ENCODE measurements around the gene JMJD1C. TPM values are rescaled to one million over a fixed set of nuclear protein-coding genes. Genes with fewer than 3 reads are reported as not detected.

The JMJD1C gene
- total RNA-seq, 1 experiment from 2014 or later, result 66.3 TPM

DNA sequence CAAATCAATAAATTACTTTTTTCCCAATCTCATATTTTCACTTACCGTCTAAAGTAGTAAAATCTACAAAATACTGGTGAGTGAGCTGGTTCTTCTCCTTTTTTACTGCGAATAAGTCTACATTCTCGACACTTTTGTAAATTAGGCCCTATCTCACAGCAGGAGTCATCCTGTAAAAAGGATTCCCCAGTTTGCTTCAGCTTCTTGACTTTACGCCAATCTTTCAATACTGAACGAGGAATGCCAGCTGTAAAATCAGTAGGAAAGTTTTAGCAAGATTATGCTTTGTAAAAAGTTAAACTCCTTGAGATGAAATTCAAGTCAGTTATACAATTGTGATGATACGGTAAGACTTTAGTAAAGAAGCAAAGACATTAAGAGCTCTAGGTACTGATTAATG, 265.3 kb downstream of the JMJD1C start:
- CTCF ChIA-PET, result interaction anchor here (2.0 kb wide), 1 partner anchor 520 kb away, joined by 5 read pairs; no protein-coding TSS in a partner anchor
- H3K27me3 ChIP-seq (ENCODE audit: insufficient read depth, low read length), result no peaks in the 10 kb centered on the region
- no peak overlapping the region for H3K9ac ChIP-seq (ENCODE audit: low read length)
- H3K9me2 ChIP-seq (ENCODE audit: insufficient read depth), result no peaks in the 10 kb centered on the region
- ATAC-seq, result no peak
- no peaks in the 10 kb centered on the region for H3K4me1 ChIP-seq (ENCODE audit: control insufficient read depth in 1 of 2, insufficient read depth in 2 of 2, low read length in 2 of 2)
- H3K4me2 ChIP-seq (ENCODE audit: low read length), result no peak overlapping the region
- no peak overlapping the region for H3K27ac ChIP-seq (ENCODE audit: low read depth, low read length)
- RAD21 ChIA-PET (ENCODE audit: low non-redundant PET in 1 of 2, low total read pairs in 2 of 2, uncharacterized antibody in 2 of 2, unreplicated experiment in 2 of 2), result no interaction called here
- no peak overlapping the region for H3K4me3 ChIP-seq (replicated peaks in 1 of 2; ENCODE audit: low read depth in 1 of 2, low read length in 2 of 2)
- H3K36me3 ChIP-seq (ENCODE audit: control insufficient read depth in 1 of 2, insufficient read depth in 2 of 2, low read length in 2 of 2), result peaks cover 0 to 14% of the 10 kb centered on the region in 2 experiments; a peak in 3 of 4 replicates
- no peak for DNase-seq (ENCODE audit: low read depth, low spot score)
- TF ChIP-seq TCF7L2 (IDR thresholded peaks at IDR 0.05; ENCODE audit: borderline replicate concordance, extremely low read depth, insufficient read depth, insufficient read length) (no peak), RAD21 (IDR thresholded peaks at IDR 0.05; ENCODE audit: low read depth) (no peak), EZH2phosphoT487 (IDR thresholded peaks at IDR 0.05; ENCODE audit: borderline replicate concordance) (no peak), EGR1 (IDR thresholded peaks at IDR 0.05; ENCODE audit: low read depth) (no peak), JUND (IDR thresholded peaks at IDR 0.05) (no peak), FOSL1 (IDR thresholded peaks at IDR 0.05; ENCODE audit: low read depth) (no peak), ELF1 (IDR thresholded peaks at IDR 0.05; ENCODE audit: borderline replicate concordance, low read depth) (no peak)
- TF ChIP-seq, protein P1, sequence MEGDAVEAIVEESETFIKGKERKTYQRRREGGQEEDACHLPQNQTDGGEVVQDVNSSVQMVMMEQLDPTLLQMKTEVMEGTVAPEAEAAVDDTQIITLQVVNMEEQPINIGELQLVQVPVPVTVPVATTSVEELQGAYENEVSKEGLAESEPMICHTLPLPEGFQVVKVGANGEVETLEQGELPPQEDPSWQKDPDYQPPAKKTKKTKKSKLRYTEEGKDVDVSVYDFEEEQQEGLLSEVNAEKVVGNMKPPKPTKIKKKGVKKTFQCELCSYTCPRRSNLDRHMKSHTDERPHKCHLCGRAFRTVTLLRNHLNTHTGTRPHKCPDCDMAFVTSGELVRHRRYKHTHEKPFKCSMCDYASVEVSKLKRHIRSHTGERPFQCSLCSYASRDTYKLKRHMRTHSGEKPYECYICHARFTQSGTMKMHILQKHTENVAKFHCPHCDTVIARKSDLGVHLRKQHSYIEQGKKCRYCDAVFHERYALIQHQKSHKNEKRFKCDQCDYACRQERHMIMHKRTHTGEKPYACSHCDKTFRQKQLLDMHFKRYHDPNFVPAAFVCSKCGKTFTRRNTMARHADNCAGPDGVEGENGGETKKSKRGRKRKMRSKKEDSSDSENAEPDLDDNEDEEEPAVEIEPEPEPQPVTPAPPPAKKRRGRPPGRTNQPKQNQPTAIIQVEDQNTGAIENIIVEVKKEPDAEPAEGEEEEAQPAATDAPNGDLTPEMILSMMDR (IDR thresholded peaks at IDR 0.05 in 2 of 3, conservative IDR thresholded peaks at IDR 0.05 in 1 of 3; ENCODE audit: borderline replicate concordance in 1 of 3, insufficient read depth in 1 of 3, low read depth in 2 of 3, low read length in 2 of 3), result no peak
- POLR2A ChIA-PET, result no interaction called here
- no peaks in the 10 kb centered on the region for H3K9me3 ChIP-seq (ENCODE audit: control insufficient read depth in 1 of 2, insufficient read depth in 1 of 2, low read depth in 1 of 2, low read length in 2 of 2)
- peaks cover 4% of the 10 kb centered on the region for H4K20me1 ChIP-seq (ENCODE audit: insufficient read depth)
- intact Hi-C loops (cut with micrococcal nuclease), result no loop called here
- no TSS peak for BruUV-seq (replicated peaks)
- peaks cover 18% of the 10 kb centered on the region for H3K79me2 ChIP-seq (ENCODE audit: insufficient read depth, low read length)
- no peak overlapping the region for H2AFZ ChIP-seq (ENCODE audit: low read depth, low read length, poor library complexity, severe bottlenecking)

DNA sequence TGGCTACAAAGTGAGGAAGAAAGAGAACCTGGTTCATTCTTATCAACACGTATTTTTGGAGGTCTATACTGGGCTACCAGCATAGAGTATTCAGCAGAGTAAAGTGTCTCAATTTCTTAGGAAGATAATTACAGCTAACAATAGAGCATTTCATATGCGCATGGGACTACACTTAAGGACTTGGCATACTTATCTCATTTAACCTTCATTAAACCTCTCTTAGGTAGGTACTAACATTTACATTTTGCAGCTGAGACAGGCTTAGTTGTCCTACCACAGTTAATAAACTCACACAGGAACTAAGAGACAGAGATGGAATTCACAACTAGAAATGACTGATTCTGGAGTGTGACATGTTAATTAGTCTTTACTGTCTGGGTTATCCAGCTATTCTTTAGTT, 266.1 kb downstream of the JMJD1C start:
- ChIA-PET CTCF (interaction anchor here (2.0 kb wide), 1 partner anchor 520 kb away, joined by 5 read pairs; no protein-coding TSS in a partner anchor), POLR2A (no interaction called here), RAD21 (ENCODE audit: low non-redundant PET in 1 of 2, low total read pairs in 2 of 2, uncharacterized antibody in 2 of 2, unreplicated experiment in 2 of 2) (no interaction called here)
- Histone ChIP-seq H3K27ac (ENCODE audit: low read depth, low read length) (no peak overlapping the region), H3K4me1 (ENCODE audit: control insufficient read depth in 1 of 2, insufficient read depth in 2 of 2, low read length in 2 of 2) (no peaks in the 10 kb centered on the region), H2AFZ (ENCODE audit: low read depth, low read length, poor library complexity, severe bottlenecking) (no peak overlapping the region), H3K4me3 (replicated peaks in 1 of 2; ENCODE audit: low read depth in 1 of 2, low read length in 2 of 2) (no peak overlapping the region), H3K9me3 (ENCODE audit: control insufficient read depth in 1 of 2, insufficient read depth in 1 of 2, low read depth in 1 of 2, low read length in 2 of 2) (no peaks in the 10 kb centered on the region), H3K9ac (ENCODE audit: low read length) (no peak overlapping the region), H3K79me2 (ENCODE audit: insufficient read depth, low read length) (peaks cover 18% of the 10 kb centered on the region), H3K9me2 (ENCODE audit: insufficient read depth) (no peaks in the 10 kb centered on the region), H3K36me3 (ENCODE audit: control insufficient read depth in 1 of 2, insufficient read depth in 2 of 2, low read length in 2 of 2) (peaks cover 3 to 14% of the 10 kb centered on the region in 2 experiments), H4K20me1 (ENCODE audit: insufficient read depth) (peaks cover 4% of the 10 kb centered on the region), H3K4me2 (ENCODE audit: low read length) (no peak overlapping the region), H3K27me3 (ENCODE audit: insufficient read depth, low read length) (no peaks in the 10 kb centered on the region)
- DNase-seq (ENCODE audit: low read depth, low spot score) (no peak), ATAC-seq (no peak)
- intact Hi-C loops (cut with micrococcal nuclease), result no loop called here
- BruUV-seq (replicated peaks), result no TSS peak
- TF ChIP-seq, protein P2, sequence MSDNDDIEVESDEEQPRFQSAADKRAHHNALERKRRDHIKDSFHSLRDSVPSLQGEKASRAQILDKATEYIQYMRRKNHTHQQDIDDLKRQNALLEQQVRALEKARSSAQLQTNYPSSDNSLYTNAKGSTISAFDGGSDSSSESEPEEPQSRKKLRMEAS (IDR thresholded peaks at IDR 0.05), result no peak
- TF ChIP-seq SP1 (IDR thresholded peaks at IDR 0.05; ENCODE audit: low read depth) (no peak), SRF (IDR thresholded peaks at IDR 0.05; ENCODE audit: low read depth) (no peak), ELF1 (IDR thresholded peaks at IDR 0.05; ENCODE audit: borderline replicate concordance, low read depth) (no peak)
- TF ChIP-seq, protein P3, sequence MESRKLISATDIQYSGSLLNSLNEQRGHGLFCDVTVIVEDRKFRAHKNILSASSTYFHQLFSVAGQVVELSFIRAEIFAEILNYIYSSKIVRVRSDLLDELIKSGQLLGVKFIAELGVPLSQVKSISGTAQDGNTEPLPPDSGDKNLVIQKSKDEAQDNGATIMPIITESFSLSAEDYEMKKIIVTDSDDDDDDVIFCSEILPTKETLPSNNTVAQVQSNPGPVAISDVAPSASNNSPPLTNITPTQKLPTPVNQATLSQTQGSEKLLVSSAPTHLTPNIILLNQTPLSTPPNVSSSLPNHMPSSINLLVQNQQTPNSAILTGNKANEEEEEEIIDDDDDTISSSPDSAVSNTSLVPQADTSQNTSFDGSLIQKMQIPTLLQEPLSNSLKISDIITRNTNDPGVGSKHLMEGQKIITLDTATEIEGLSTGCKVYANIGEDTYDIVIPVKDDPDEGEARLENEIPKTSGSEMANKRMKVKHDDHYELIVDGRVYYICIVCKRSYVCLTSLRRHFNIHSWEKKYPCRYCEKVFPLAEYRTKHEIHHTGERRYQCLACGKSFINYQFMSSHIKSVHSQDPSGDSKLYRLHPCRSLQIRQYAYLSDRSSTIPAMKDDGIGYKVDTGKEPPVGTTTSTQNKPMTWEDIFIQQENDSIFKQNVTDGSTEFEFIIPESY (IDR thresholded peaks at IDR 0.05; ENCODE audit: extremely low read depth, insufficient replicate concordance, low read length), result no peak
- TF ChIP-seq, protein P4, sequence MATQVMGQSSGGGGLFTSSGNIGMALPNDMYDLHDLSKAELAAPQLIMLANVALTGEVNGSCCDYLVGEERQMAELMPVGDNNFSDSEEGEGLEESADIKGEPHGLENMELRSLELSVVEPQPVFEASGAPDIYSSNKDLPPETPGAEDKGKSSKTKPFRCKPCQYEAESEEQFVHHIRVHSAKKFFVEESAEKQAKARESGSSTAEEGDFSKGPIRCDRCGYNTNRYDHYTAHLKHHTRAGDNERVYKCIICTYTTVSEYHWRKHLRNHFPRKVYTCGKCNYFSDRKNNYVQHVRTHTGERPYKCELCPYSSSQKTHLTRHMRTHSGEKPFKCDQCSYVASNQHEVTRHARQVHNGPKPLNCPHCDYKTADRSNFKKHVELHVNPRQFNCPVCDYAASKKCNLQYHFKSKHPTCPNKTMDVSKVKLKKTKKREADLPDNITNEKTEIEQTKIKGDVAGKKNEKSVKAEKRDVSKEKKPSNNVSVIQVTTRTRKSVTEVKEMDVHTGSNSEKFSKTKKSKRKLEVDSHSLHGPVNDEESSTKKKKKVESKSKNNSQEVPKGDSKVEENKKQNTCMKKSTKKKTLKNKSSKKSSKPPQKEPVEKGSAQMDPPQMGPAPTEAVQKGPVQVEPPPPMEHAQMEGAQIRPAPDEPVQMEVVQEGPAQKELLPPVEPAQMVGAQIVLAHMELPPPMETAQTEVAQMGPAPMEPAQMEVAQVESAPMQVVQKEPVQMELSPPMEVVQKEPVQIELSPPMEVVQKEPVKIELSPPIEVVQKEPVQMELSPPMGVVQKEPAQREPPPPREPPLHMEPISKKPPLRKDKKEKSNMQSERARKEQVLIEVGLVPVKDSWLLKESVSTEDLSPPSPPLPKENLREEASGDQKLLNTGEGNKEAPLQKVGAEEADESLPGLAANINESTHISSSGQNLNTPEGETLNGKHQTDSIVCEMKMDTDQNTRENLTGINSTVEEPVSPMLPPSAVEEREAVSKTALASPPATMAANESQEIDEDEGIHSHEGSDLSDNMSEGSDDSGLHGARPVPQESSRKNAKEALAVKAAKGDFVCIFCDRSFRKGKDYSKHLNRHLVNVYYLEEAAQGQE (IDR thresholded peaks at IDR 0.05; ENCODE audit: low read depth), result no peak

Measured in HCT116 (cell line).